Activated CD8-positive, alpha-beta T cell treated with anti-CD3 and anti-CD28 coated beads for 36 hours (primary cell): ENCODE results near the gene DNAI1. TPM values are rescaled to one million over a fixed set of nuclear protein-coding genes. Genes with fewer than 3 reads are reported as not detected.
A peak's percentile ranks its signal among the peaks of the same experiment; 100 is the strongest.

ENCODE experiments used
- ATAC-seq: fragments of 200-7000 bp; cut with Tn5 transposase; one replicate; pipeline ENCODE4 v1.10.0; 2021; ENCODE audit warnings: mild to moderate bottlenecking, moderate library complexity
- CTCF ChIA-PET: fragments of 350-600 bp; sonication (Branson Sonifier 250); formaldehyde crosslinking; loops from one replicate; lab custom pipeline; 2021; ENCODE audit warnings: antibody characterized with exemption; lab: Charles Lee
- POLR2A ChIA-PET: fragments of 350-600 bp; sonication (Branson Sonifier 250); formaldehyde crosslinking; loops from one replicate; lab custom pipeline; 2021; ENCODE audit warnings: antibody characterized with exemption; lab: Charles Lee
- DNase-seq: peaks from one replicate; pipeline ENCODE4 v3.0.0-alpha.2; 2020
- H3K27ac Mint-ChIP-seq: one replicate; pipeline ENCODE4 v1.8.0; 2021; ENCODE audit warnings: mild to moderate bottlenecking, mixed read lengths
- H3K27me3 Mint-ChIP-seq: one replicate; pipeline ENCODE4 v1.8.0; 2021; ENCODE audit warnings: mixed read lengths
- H3K36me3 Mint-ChIP-seq: one replicate; pipeline ENCODE4 v1.8.0; 2021; ENCODE audit warnings: low read depth, mixed read lengths
- H3K4me1 Mint-ChIP-seq: one replicate; pipeline ENCODE4 v1.8.0; 2021; ENCODE audit warnings: low read depth, mixed read lengths
- H3K4me3 Mint-ChIP-seq: one replicate; pipeline ENCODE4 v1.8.0; 2021; ENCODE audit warnings: mild to moderate bottlenecking, moderate library complexity, mixed read lengths
- H3K9me3 Mint-ChIP-seq: one replicate; pipeline ENCODE4 v1.8.0; 2021; ENCODE audit warnings: mixed read lengths
- intact Hi-C: fragments of 100-400 bp; cut with micrococcal nuclease; formaldehyde crosslinking; loops from one replicate; pipeline ENCODE4 v1.10.0; 2022
- total RNA-seq, 2 experiments: library from RNA; stranded (reverse); gene quantifications; one replicate each; pipeline ENCODE4 v1.2.3, GENCODE V29; 2021
- TF ChIP-seq, protein P1 (sequence below): fragments of 200-600 bp; IDR thresholded peaks from one replicate; pipeline ENCODE4 v1.8.0; 2022; ENCODE audit warnings: antibody characterized with exemption, mild to moderate bottlenecking

Gene DNAI1
- total RNA-seq, 2 experiments from 2014 or later, result 0.18 TPM; not detected in 1

DNA sequence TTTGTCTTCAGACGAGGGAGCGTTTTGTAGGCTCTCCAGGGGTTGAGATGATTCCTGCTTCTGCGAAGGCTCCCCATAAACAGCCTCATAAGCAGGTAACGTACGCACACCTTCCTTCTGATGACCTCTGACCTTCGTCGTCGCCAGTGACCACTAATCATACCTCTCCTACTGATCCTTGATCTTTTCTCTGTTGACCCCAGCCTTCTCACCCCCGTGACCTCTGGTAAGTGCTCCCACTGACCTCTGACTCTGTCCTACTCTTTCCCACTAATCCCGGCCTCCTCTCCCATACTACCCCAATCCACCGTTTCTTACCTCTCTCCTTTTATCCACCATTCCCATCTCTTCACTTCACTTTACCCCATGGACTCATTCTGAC lies 345 bp downstream of the DNAI1 start:
- Mint-ChIP-seq H3K9me3 (no peaks in the 10 kb centered on the region), H3K27ac (no peak overlapping the region), H3K27me3 (peaks cover 9% of the 10 kb centered on the region), H3K36me3 (no peaks in the 10 kb centered on the region), H3K4me3 (peak overlapping the region; percentile 86), H3K4me1 (peaks cover 40% of the 10 kb centered on the region)
- ChIA-PET POLR2A (interaction anchor here (1.0 kb wide), 1 partner anchor 188 kb away, joined by 3 read pairs; no protein-coding TSS in a partner anchor), CTCF (interaction anchor here (0.9 to 1.8 kb wide), 2 partner anchors 43 to 55 kb away, joined by 3 to 6 read pairs; no protein-coding TSS in a partner anchor)
- DNase-seq, result no peak
- TF ChIP-seq, protein P1, sequence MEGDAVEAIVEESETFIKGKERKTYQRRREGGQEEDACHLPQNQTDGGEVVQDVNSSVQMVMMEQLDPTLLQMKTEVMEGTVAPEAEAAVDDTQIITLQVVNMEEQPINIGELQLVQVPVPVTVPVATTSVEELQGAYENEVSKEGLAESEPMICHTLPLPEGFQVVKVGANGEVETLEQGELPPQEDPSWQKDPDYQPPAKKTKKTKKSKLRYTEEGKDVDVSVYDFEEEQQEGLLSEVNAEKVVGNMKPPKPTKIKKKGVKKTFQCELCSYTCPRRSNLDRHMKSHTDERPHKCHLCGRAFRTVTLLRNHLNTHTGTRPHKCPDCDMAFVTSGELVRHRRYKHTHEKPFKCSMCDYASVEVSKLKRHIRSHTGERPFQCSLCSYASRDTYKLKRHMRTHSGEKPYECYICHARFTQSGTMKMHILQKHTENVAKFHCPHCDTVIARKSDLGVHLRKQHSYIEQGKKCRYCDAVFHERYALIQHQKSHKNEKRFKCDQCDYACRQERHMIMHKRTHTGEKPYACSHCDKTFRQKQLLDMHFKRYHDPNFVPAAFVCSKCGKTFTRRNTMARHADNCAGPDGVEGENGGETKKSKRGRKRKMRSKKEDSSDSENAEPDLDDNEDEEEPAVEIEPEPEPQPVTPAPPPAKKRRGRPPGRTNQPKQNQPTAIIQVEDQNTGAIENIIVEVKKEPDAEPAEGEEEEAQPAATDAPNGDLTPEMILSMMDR, result no peak
- intact Hi-C loops, result no loop called here
- ATAC-seq, result no peak

DNA sequence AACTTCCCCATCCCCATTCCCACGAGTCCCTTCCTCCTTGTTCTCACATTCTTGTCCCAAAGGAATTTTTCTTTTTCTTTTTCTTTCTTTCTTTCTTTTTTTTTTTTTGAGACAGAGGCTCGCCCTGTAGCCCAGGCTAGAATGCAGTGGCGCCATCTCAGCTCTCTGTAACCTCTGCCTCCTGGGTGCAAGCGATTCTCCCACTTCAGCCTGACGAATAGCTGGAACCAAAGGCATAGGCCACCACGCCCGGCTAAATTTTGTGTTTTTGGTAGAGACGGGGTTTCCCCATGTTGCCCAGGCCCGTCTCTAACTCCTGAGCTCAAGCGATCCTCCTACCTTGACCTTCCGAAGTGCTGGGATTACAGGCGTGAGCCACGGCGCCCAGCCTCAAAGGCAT lies 751 bp downstream of the DNAI1 start:
- Mint-ChIP-seq H3K27ac (no peak overlapping the region), H3K36me3 (no peaks in the 10 kb centered on the region), H3K9me3 (no peaks in the 10 kb centered on the region), H3K27me3 (peaks cover 9% of the 10 kb centered on the region), H3K4me1 (peaks cover 38% of the 10 kb centered on the region), H3K4me3 (peak overlapping the region; percentile 86)
- ChIA-PET POLR2A (no interaction called here), CTCF (no interaction called here)
- intact Hi-C loops, result no loop called here
- TF ChIP-seq, protein P1, result no peak
- ATAC-seq, result no peak
- DNase-seq, result no peak

DNA sequence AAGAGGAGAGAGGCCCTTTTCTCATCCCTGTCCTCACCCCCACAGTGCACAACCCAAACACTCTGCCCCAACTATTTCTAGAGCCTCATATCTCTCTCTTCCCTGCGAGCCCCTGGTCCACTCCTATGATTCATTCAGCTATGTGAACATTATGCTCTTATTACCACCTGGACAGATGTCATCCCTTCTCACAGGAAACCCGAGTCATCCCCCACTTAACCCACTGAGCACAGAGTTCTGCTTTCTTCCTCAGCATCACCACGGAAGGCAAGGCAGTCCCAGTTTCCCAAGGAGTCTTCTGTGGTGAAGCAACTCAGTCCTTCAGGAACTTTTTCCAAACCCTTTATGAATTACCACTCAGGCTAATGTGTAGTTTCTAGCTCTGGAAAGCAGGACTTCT lies 1.3 kb downstream of the DNAI1 start:
- ChIA-PET CTCF (no interaction called here), POLR2A (no interaction called here)
- DNase-seq (no peak), ATAC-seq (no peak)
- Mint-ChIP-seq H3K4me1 (peaks cover 32% of the 10 kb centered on the region), H3K36me3 (no peaks in the 10 kb centered on the region), H3K9me3 (no peaks in the 10 kb centered on the region), H3K27me3 (peaks cover 9% of the 10 kb centered on the region), H3K4me3 (no peak overlapping the region), H3K27ac (no peak overlapping the region)
- TF ChIP-seq, protein P1, result no peak
- intact Hi-C loops, result no loop called here

DNA sequence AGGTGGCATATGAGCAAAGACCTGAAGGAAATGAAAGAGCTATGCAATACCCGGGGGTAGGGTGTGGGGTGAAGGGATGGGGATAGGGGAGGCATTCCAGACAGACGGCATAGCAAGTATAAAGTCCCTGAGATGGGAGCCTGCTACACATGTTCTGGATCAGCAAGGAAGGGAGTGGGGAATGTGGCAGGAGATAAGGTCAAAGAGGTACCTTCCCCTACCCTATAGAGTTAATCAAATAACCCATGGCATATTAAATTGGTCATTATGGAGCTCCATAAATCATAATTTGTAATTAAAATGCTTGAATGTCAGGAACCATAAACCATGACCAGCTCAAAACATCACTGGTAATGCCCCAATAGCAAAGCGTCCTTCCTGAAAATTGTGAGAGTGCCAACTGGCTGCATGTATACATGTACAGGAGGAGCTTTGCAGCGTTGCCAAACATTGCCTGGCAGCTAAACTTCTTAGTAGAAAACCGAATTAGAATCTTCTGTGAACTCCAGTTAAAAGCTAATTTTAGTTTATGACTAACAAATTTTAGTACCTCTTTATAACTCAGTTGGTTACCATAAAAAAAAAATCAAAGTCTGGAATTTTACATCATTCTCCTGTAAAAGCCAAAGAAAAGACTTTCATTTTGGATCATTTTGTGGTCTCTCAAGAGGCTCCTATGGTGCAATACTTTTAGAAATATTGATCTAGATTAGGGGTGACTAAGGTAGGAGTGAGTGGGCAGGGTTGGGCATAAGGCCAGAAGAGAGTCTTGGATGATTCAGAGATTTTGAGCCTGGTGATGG lies 4.7 kb downstream of the DNAI1 start:
- Mint-ChIP-seq H3K4me1 (peaks cover 11% of the 10 kb centered on the region), H3K27me3 (peaks cover 12% of the 10 kb centered on the region), H3K36me3 (no peaks in the 10 kb centered on the region), H3K4me3 (no peak overlapping the region), H3K9me3 (no peaks in the 10 kb centered on the region), H3K27ac (no peak overlapping the region)
- ATAC-seq (peak; percentile 82), DNase-seq (peak; percentile 83)
- POLR2A ChIA-PET, result interaction anchor here (1.4 to 1.8 kb wide), 2 partner anchors 10 to 86 kb away, joined by 3 to 12 read pairs; partner anchors contain the start of gene MYORG
- intact Hi-C loops, result no loop called here
- CTCF ChIA-PET, result interaction anchor here (1.1 to 1.7 kb wide), 5 partner anchors 8 to 132 kb away, joined by 3 to 7 read pairs (median 3); no protein-coding TSS in a partner anchor
- TF ChIP-seq, protein P1, result no peak

DNA sequence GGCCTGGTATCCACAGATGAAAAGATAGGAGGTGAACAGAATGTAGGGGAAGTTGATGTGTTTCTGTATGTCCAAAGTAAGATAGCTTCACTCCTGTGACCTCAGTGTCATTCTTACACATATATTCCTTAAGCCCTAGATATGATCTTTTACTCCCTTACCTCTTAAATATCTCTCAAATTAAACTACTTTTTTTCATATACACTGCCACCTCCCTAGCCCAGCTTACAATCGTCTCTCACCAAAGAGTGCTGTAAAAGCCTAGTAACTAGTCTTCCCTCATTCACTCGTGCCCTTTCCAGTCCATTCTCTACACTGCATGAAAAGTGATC lies 5.3 kb downstream of the DNAI1 start:
- intact Hi-C loops, result no loop called here
- H3K4me1 Mint-ChIP-seq, result peaks cover 8% of the 10 kb centered on the region
- no peak overlapping the region for H3K4me3 Mint-ChIP-seq
- TF ChIP-seq, protein P1, result no peak
- DNase-seq (no peak), ATAC-seq (no peak)
- H3K9me3 Mint-ChIP-seq, result no peaks in the 10 kb centered on the region
- peaks cover 13% of the 10 kb centered on the region for H3K27me3 Mint-ChIP-seq
- ChIA-PET CTCF (interaction anchor here (1.1 to 1.7 kb wide), 5 partner anchors 9 to 128 kb away, joined by 3 to 7 read pairs (median 3); no protein-coding TSS in a partner anchor), POLR2A (interaction anchor here (1.8 kb wide), 1 partner anchor 87 kb away, joined by 3 read pairs; the partner anchor contains the start of gene MYORG)
- no peaks in the 10 kb centered on the region for H3K36me3 Mint-ChIP-seq
- H3K27ac Mint-ChIP-seq, result no peak overlapping the region
